IPS-15b (cell line): ENCODE measurements around the gene HOXB7.
A peak's percentile ranks its signal among the peaks of the same experiment; 100 is the strongest.

Experiments used
- H3K27me3 ChIP-seq: one replicate; pipeline ENCODE4 v1.6.1; 2013; ENCODE audit warnings: low read length; ENCODE audit not compliant: control insufficient read depth, insufficient read depth
- H3K36me3 ChIP-seq: one replicate; pipeline ENCODE4 v1.6.1; 2013; ENCODE audit warnings: low read length; ENCODE audit not compliant: control insufficient read depth, insufficient read depth
- H3K4me1 ChIP-seq: one replicate; pipeline ENCODE4 v1.6.1; 2013; ENCODE audit warnings: mild to moderate bottlenecking, low read length; ENCODE audit not compliant: control insufficient read depth, insufficient read depth
- H3K4me3 ChIP-seq: one replicate; pipeline ENCODE4 v1.5.1; 2013; ENCODE audit warnings: low read depth, low read length
- H3K9ac ChIP-seq: one replicate; pipeline ENCODE4 v1.6.1; 2013; ENCODE audit warnings: low read depth, mild to moderate bottlenecking, low read length
- H3K9me3 ChIP-seq: one replicate; pipeline ENCODE4 v1.6.1; 2013; ENCODE audit warnings: mild to moderate bottlenecking, low read length; ENCODE audit not compliant: control insufficient read depth, insufficient read depth

HOXB7 gene

GRCh38 chr17:48609759-48610281, 997 bp downstream of the HOXB7 start:
- Histone ChIP-seq H3K4me3 (peak overlapping the region; percentile 43), H3K36me3 (no peaks in the 10 kb centered on the region), H3K9ac (no peak overlapping the region), H3K4me1 (peaks cover 4% of the 10 kb centered on the region), H3K9me3 (no peaks in the 10 kb centered on the region), H3K27me3 (peaks cover 97% of the 10 kb centered on the region)

GRCh38 chr17:48609033-48609432, 1.8 kb downstream of the HOXB7 start:
- no peak overlapping the region for H3K9ac ChIP-seq
- H3K27me3 ChIP-seq, result peaks cover 97% of the 10 kb centered on the region
- no peaks in the 10 kb centered on the region for H3K9me3 ChIP-seq
- H3K4me1 ChIP-seq, result peaks cover 4% of the 10 kb centered on the region
- peak overlapping the region; percentile 43 for H3K4me3 ChIP-seq
- no peaks in the 10 kb centered on the region for H3K36me3 ChIP-seq

- H3K36me3 ChIP-seq, result no peaks in the 10 kb centered on the region
- no peaks in the 10 kb centered on the region for H3K9me3 ChIP-seq
- peak overlapping the region; percentile 22 for H3K4me3 ChIP-seq
- H3K4me1 ChIP-seq, result peaks cover 4% of the 10 kb centered on the region
- no peak overlapping the region for H3K9ac ChIP-seq
- peaks cover 98% of the 10 kb centered on the region for H3K27me3 ChIP-seq
These were observed 2.4 kb downstream of the HOXB7 start for GRCh38 chr17:48608494-48608834.

GRCh38 chr17:48606892-48607614, 3.8 kb downstream of the HOXB7 start:
- Histone ChIP-seq H3K4me3 (no peak overlapping the region), H3K27me3 (peaks cover 99% of the 10 kb centered on the region), H3K4me1 (peaks cover 2% of the 10 kb centered on the region), H3K36me3 (no peaks in the 10 kb centered on the region), H3K9me3 (no peaks in the 10 kb centered on the region), H3K9ac (no peak overlapping the region)

GRCh38 chr17:48605991-48606891, 4.6 kb downstream of the HOXB7 start:
- no peak overlapping the region for H3K9ac ChIP-seq
- H3K36me3 ChIP-seq, result no peaks in the 10 kb centered on the region
- H3K9me3 ChIP-seq, result no peaks in the 10 kb centered on the region
- peaks cover 2% of the 10 kb centered on the region for H3K4me1 ChIP-seq
- peak overlapping the region; percentile 37 for H3K4me3 ChIP-seq
- peaks cover 99% of the 10 kb centered on the region for H3K27me3 ChIP-seq

GRCh38 chr17:48605409-48605919, 5.4 kb downstream of the HOXB7 start:
- H3K36me3 ChIP-seq, result no peaks in the 10 kb centered on the region
- no peak overlapping the region for H3K4me3 ChIP-seq
- no peaks in the 10 kb centered on the region for H3K9me3 ChIP-seq
- peaks cover 99% of the 10 kb centered on the region for H3K27me3 ChIP-seq
- H3K4me1 ChIP-seq, result peaks cover 2% of the 10 kb centered on the region
- no peak overlapping the region for H3K9ac ChIP-seq

- peak within 1 kb of the TSS; percentile 13 for H3K4me3 ChIP-seq
- H3K27me3 ChIP-seq, result peaks cover 99% of the 10 kb centered on the region
These were observed 6.0 kb downstream of the HOXB7 start, which contains the start of gene HOXB6 for GRCh38 chr17:48604770-48605329. Gene HOXB6 (minus strand): TSS chr17:48604986. CDS start chr17:48598150, 6,836 bp downstream.

GRCh38 chr17:48603959-48604769, 6.7 kb downstream of the HOXB7 start:
- no peaks in the 10 kb centered on the region for H3K36me3 ChIP-seq
- H3K4me3 ChIP-seq, result peak overlapping the region; percentile 13
- H3K4me1 ChIP-seq, result no peaks in the 10 kb centered on the region
- H3K9me3 ChIP-seq, result no peaks in the 10 kb centered on the region
- no peak overlapping the region for H3K9ac ChIP-seq
- H3K27me3 ChIP-seq, result peaks cover 99% of the 10 kb centered on the region

More at GRCh38 chr17:48604770-48605329, 6.0 kb downstream of the HOXB7 start, which contains the start of gene HOXB6:
- H3K9me3 ChIP-seq, result no peaks in the 10 kb centered on the region
- H3K36me3 ChIP-seq, result no peaks in the 10 kb centered on the region
- H3K4me1 ChIP-seq, result peaks cover 2% of the 10 kb centered on the region
- H3K9ac ChIP-seq, result no peak within 1 kb of the TSS

- no peaks in the 10 kb centered on the region for H3K36me3 ChIP-seq
- H3K9ac ChIP-seq, result no peak overlapping the region
- H3K9me3 ChIP-seq, result no peaks in the 10 kb centered on the region
- peak overlapping the region; percentile 26 for H3K4me3 ChIP-seq
- H3K27me3 ChIP-seq, result peaks cover 100% of the 10 kb centered on the region
- H3K4me1 ChIP-seq, result no peaks in the 10 kb centered on the region
These were observed 9.0 kb downstream of the HOXB7 start for GRCh38 chr17:48601539-48602425.

- Histone ChIP-seq H3K4me1 (no peaks in the 10 kb centered on the region), H3K27me3 (peaks cover 100% of the 10 kb centered on the region), H3K9me3 (no peaks in the 10 kb centered on the region), H3K4me3 (no peak overlapping the region), H3K36me3 (no peaks in the 10 kb centered on the region), H3K9ac (no peak overlapping the region)
These were observed 9.6 kb downstream of the HOXB7 start for GRCh38 chr17:48601207-48601538.
